GM12872 (cell line): Measurements from ENCODE around the gene MEF2A.

Source experiments
- CTCF ChIP-seq: IDR thresholded peaks from 3 replicates; pipeline ENCODE4 v1.5.1; 2011; ENCODE audit warnings: low read depth, mild to moderate bottlenecking, low read length, moderate library complexity; ENCODE audit not compliant: insufficient read depth

The MEF2A gene

GRCh38 chr15:99538261-99538660 lies 27.5 kb upstream of the MEF2A start:
- no peak for TF ChIP-seq CTCF

GRCh38 chr15:99542828-99543227 lies 23.0 kb upstream of the MEF2A start:
- TF ChIP-seq CTCF: no peak

- no peak for TF ChIP-seq CTCF
These were observed 20.2 kb upstream of the MEF2A start for GRCh38 chr15:99545605-99546004.

GRCh38 chr15:99546441-99547100 lies 19.2 kb upstream of the MEF2A start:
- TF ChIP-seq CTCF: no peak

- no peak for TF ChIP-seq CTCF
These were observed 18.3 kb upstream of the MEF2A start for GRCh38 chr15:99547517-99547916.

GRCh38 chr15:99550077-99550476 lies 15.7 kb upstream of the MEF2A start:
- no peak for TF ChIP-seq CTCF

GRCh38 chr15:99552111-99552510 lies 13.7 kb upstream of the MEF2A start:
- TF ChIP-seq CTCF: no peak
